Mucosa of rectum (tissue), 2 donors: Measurements from ENCODE around the gene UNC13B.

ENCODE experiments used
- H3K27ac ChIP-seq, 2 donors: one replicate each; pipeline ENCODE4 v1.7.0; 2013; ENCODE audit warnings: inconsistent platforms in 2 of 2, low read depth in 2 of 2, low read length in 2 of 2
- H3K27me3 ChIP-seq, 2 donors: one replicate each; pipeline ENCODE4 v1.7.0; 2013; ENCODE audit warnings: low read length in 2 of 2; ENCODE audit not compliant: control insufficient read depth in 2 of 2, insufficient read depth in 2 of 2
- H3K36me3 ChIP-seq, 2 donors: one replicate each; pipeline ENCODE4 v1.7.0; 2013; ENCODE audit warnings: low read length in 2 of 2; ENCODE audit not compliant: control insufficient read depth in 2 of 2, insufficient read depth in 2 of 2
- H3K4me1 ChIP-seq, 2 donors: one replicate each; pipeline ENCODE4 v1.7.0; 2013; ENCODE audit warnings: low read length in 2 of 2, mild to moderate bottlenecking in 1 of 2; ENCODE audit not compliant: control insufficient read depth in 2 of 2, insufficient read depth in 2 of 2
- H3K4me3 ChIP-seq, 2 donors: one replicate each; pipeline ENCODE4 v1.7.0; 2013; ENCODE audit warnings: low read length in 2 of 2
- H3K9ac ChIP-seq, 2 donors: one replicate each; pipeline ENCODE4 v1.7.0; 2013; ENCODE audit warnings: low read length in 2 of 2, low read depth in 1 of 2, mild to moderate bottlenecking in 1 of 2
- H3K9me3 ChIP-seq, 2 donors: one replicate each; pipeline ENCODE4 v1.7.0; 2013; ENCODE audit warnings: low read length in 2 of 2; ENCODE audit not compliant: control insufficient read depth in 2 of 2
- donor health status: healthy.
- donor health status: Normal muscosa, but diverticular disease.

Gene UNC13B

DNA sequence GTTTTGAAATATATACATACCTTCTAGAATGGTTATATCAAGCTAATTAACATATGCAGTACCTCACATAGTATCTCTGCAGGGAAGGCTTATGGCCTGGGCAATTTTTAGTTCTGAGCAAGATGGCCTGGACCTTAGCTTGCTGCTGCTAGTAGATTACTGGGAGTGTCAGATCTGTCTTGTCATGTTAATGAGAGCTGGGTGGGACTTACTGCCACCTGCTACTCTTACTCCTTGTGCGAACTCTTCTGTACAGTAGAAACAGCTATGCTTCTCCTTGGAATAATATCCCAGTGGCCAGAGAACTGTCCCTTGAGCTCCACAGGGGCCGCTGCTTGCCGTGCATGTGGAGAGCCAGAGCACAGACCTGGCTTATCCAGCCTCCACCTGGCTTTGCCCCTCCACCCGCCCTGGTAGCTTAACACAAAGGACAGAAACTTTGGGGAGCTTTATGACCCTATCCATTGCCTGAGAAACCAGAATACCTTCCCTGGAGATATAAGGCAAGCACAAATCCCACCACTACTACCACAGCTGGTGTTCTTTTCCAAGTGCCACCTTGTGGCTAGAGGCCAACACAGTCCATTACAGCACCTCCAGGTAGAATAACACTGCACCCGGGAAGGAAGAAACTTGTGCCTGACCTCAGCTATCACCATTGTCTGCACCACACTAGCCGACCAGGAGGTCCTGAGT lies 253.7 kb downstream of the UNC13B start:
- Histone ChIP-seq H3K4me3 (no peak overlapping the region), H3K27ac (no peak overlapping the region), H3K27me3 (no peaks in the 10 kb centered on the region), H3K4me1 (no peaks in the 10 kb centered on the region), H3K9me3 (no peaks in the 10 kb centered on the region), H3K9ac (no peak overlapping the region), H3K36me3 (peaks cover 0 to 3% of the 10 kb centered on the region in 2 donors)

GRCh38 chr9:35416098-35416427 lies 254.3 kb downstream of the UNC13B start:
- Histone ChIP-seq H3K4me3 (no peak overlapping the region), H3K27me3 (no peaks in the 10 kb centered on the region), H3K36me3 (peaks cover 0 to 3% of the 10 kb centered on the region in 2 donors), H3K9me3 (no peaks in the 10 kb centered on the region), H3K9ac (no peak overlapping the region), H3K27ac (no peak overlapping the region), H3K4me1 (no peaks in the 10 kb centered on the region)

GRCh38 chr9:35422346-35422745 lies 260.5 kb downstream of the UNC13B start:
- no peak overlapping the region for H3K9ac ChIP-seq
- H3K36me3 ChIP-seq = no peaks in the 10 kb centered on the region
- H3K27me3 ChIP-seq = no peaks in the 10 kb centered on the region
- no peaks in the 10 kb centered on the region for H3K9me3 ChIP-seq
- no peak overlapping the region for H3K27ac ChIP-seq
- no peak overlapping the region for H3K4me3 ChIP-seq
- H3K4me1 ChIP-seq = no peaks in the 10 kb centered on the region

DNA sequence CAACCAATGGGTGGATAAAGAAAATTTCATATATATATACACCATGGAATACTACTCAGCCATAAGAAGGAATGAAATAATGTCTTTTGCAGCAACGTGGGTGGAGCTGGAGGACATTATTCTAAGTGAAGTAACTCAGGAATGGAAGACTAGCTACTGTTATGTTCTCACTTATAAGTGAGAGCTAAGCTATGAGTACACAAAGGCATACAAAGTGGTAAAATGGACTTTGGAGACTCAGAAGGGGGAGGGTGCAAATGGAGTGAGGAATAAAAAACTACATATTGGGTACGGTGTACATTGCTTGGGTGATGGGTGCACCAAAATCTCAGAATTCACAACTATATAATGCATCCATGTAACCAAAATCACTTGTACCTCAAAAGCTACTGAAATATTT lies 260.9 kb downstream of the UNC13B start:
- H3K9ac ChIP-seq = no peak overlapping the region
- no peaks in the 10 kb centered on the region for H3K36me3 ChIP-seq
- no peaks in the 10 kb centered on the region for H3K27me3 ChIP-seq
- H3K4me1 ChIP-seq = no peaks in the 10 kb centered on the region
- H3K4me3 ChIP-seq = no peak overlapping the region
- no peaks in the 10 kb centered on the region for H3K9me3 ChIP-seq
- no peak overlapping the region for H3K27ac ChIP-seq

- Histone ChIP-seq H3K27ac (no peak overlapping the region), H3K27me3 (no peaks in the 10 kb centered on the region), H3K4me1 (no peaks in the 10 kb centered on the region), H3K4me3 (no peak overlapping the region), H3K9me3 (no peaks in the 10 kb centered on the region), H3K9ac (no peak overlapping the region), H3K36me3 (no peaks in the 10 kb centered on the region)
Observed at GRCh38 chr9:35423499-35423898, 261.7 kb downstream of the UNC13B start.

DNA sequence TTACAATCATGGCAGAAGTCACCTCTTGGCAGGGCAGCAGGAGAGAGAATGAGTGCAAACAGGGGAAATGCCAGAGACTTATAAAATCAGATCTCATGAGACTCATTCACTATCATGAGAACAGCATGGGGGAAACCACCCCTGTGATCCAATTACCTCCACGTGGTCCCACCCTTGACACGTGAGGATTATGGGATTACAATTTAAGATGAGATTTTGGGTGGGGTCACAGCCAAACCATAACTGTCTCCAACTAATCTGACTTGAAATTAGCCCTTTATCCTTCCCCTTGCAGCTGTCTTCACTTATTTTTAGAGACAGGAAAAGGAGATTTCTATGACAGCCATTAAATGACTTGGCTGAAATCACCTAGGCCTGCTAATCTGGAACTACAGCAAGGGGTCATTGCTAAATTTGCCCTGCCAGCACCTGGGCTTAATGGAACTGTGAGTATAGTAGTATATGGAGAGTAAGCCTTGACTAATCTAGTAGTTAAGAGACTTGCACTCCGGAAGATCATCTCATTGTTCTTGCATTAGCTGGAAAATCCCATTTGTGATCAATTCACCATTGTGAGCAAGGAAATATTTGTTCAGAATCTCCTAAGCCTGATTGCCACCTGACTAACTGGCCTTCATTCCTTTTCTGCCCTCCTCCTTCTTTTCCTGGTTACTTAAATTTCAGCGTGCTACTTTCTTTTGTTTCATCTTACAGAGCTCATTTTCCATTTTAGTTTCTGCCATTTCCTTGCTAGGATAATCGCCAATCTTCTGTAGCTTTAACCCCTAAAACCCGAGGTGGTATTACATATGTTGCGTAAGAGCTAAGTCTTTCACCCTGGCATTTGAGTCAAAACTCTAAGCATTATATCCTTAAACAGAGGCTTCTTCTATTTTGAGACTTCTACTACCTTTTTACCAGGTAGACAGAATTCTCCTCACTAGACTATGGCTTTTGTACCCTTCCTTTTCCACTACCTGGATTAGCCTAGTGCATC lies 262.8 kb downstream of the UNC13B start:
- Histone ChIP-seq H3K9me3 (no peaks in the 10 kb centered on the region), H3K36me3 (no peaks in the 10 kb centered on the region), H3K27me3 (no peaks in the 10 kb centered on the region), H3K4me3 (no peak overlapping the region), H3K9ac (no peak overlapping the region), H3K27ac (no peak overlapping the region), H3K4me1 (no peaks in the 10 kb centered on the region)

GRCh38 chr9:35426627-35427026 lies 264.8 kb downstream of the UNC13B start:
- Histone ChIP-seq H3K36me3 (no peaks in the 10 kb centered on the region), H3K9ac (no peak overlapping the region), H3K4me1 (no peaks in the 10 kb centered on the region), H3K9me3 (no peaks in the 10 kb centered on the region), H3K4me3 (no peak overlapping the region), H3K27me3 (no peaks in the 10 kb centered on the region), H3K27ac (no peak overlapping the region)

DNA sequence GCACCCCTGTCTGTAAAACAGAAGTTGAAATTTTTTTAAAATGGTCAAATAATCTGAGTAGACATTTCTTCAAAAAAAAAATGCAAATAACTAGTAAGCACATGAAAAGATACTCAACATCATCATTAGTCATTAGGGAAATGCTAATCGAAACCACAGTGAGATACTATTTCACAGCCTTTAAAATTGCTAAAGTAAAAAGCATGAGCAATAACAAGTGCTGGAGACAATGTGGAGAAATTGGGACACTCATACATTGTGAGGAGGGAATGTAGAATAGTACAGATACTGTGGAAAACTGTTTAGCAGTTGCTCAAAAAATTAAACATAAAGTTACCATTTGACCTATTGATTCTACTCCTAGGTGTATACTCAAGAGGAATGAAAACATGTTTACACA lies 269.7 kb downstream of the UNC13B start:
- Histone ChIP-seq H3K9me3 (no peaks in the 10 kb centered on the region), H3K27me3 (no peaks in the 10 kb centered on the region), H3K4me3 (no peak overlapping the region), H3K4me1 (no peaks in the 10 kb centered on the region), H3K9ac (no peak overlapping the region), H3K36me3 (no peaks in the 10 kb centered on the region), H3K27ac (no peak overlapping the region)

DNA sequence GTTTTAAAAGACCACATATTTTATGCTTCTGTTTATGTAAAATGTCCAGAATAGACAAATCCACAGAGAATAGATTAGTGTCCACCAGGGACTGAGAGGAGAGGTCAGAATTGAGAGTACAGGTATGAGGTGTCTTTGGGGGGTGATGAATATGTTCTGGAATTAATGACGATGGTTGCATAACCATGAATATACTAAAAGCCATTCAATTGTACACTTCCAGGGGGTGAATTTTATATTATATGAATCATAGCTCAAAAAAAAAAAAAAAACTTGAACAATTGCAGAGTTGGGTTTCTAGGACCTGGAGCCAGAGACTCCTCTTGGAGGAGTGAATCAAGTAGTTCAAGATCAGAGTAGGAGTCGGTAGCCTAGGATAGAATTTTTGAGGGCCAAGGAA lies 270.3 kb downstream of the UNC13B start:
- Histone ChIP-seq H3K36me3 (no peaks in the 10 kb centered on the region), H3K27ac (no peak overlapping the region), H3K4me1 (no peaks in the 10 kb centered on the region), H3K4me3 (no peak overlapping the region), H3K9ac (no peak overlapping the region), H3K9me3 (no peaks in the 10 kb centered on the region), H3K27me3 (no peaks in the 10 kb centered on the region)

DNA sequence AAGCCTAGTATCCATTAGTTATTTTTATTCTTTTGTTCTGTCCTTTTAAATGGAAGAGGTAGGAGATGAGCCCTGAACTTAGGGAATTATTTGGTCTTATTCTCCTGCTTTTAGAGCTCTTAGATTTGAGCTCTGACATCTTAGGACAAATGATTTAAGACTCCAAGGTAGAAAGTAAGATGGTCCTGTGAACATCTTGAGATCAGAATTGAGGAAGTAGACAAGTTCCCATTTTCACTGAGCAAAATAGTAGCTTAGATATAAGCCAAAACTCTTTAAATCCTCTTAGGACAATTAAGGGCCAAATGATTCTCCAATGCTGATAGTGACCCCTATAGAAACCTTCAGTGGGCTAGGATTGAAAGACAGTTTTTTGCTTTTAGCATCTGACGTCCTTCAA lies 275.1 kb downstream of the UNC13B start:
- no peaks in the 10 kb centered on the region for H3K9me3 ChIP-seq
- no peak overlapping the region for H3K9ac ChIP-seq

More for the DNA sequence above, 275.1 kb downstream of the UNC13B start:
- H3K27ac ChIP-seq = no peak overlapping the region
- no peaks in the 10 kb centered on the region for H3K27me3 ChIP-seq
- H3K4me3 ChIP-seq = no peak overlapping the region
- no peaks in the 10 kb centered on the region for H3K4me1 ChIP-seq
- no peaks in the 10 kb centered on the region for H3K36me3 ChIP-seq
